H9 (cell line): ENCODE measurements around the gene NT5DC4. TPM values are rescaled to one million over a fixed set of nuclear protein-coding genes. Genes with fewer than 3 reads are reported as not detected.

Experiments
- DNase-seq: peaks from one replicate; pipeline ENCODE4 v3.0.0-alpha.2; 2017
- H2AFZ ChIP-seq: one replicate; pipeline ENCODE4 v1.6.1; 2013; ENCODE audit warnings: mild to moderate bottlenecking, low read length, control low read depth, moderate library complexity
- H2AK5ac ChIP-seq: 2 replicates; pipeline ENCODE4 v1.6.1; 2013; ENCODE audit warnings: low read length, control low read depth, mixed read lengths; ENCODE audit not compliant: insufficient read length
- H2BK120ac ChIP-seq: one replicate; pipeline ENCODE4 v1.6.1; 2013; ENCODE audit warnings: low read depth, mild to moderate bottlenecking, low read length, control low read depth, inconsistent platforms; ENCODE audit not compliant: poor library complexity, severe bottlenecking
- H2BK12ac ChIP-seq: 2 replicates; pipeline ENCODE4 v1.6.1; 2013; ENCODE audit warnings: low read length, control low read depth, mixed read lengths, low read depth; ENCODE audit not compliant: insufficient read length
- H2BK15ac ChIP-seq: 2 replicates; pipeline ENCODE4 v1.6.1; 2013; ENCODE audit warnings: low read depth, low read length, control low read depth
- H2BK20ac ChIP-seq: one replicate; pipeline ENCODE4 v1.6.1; 2013; ENCODE audit warnings: low read depth, mild to moderate bottlenecking, low read length, control low read depth, inconsistent platforms; ENCODE audit not compliant: poor library complexity, severe bottlenecking
- H2BK5ac ChIP-seq: 2 replicates; pipeline ENCODE4 v1.6.1; 2013; ENCODE audit warnings: low read length, control low read depth, mixed read lengths; ENCODE audit not compliant: insufficient read length
- H3K14ac ChIP-seq: 2 replicates; pipeline ENCODE4 v1.6.1; 2013; ENCODE audit warnings: low read length, control low read depth; ENCODE audit not compliant: insufficient read depth
- H3K18ac ChIP-seq: 2 replicates; pipeline ENCODE4 v1.6.1; 2013; ENCODE audit warnings: low read depth, mild to moderate bottlenecking, mixed read lengths, low read length, control low read depth; ENCODE audit not compliant: insufficient read length
- H3K23ac ChIP-seq: 2 replicates; pipeline ENCODE4 v1.6.1; 2013; ENCODE audit warnings: low read length, control low read depth, mixed read lengths, low read depth; ENCODE audit not compliant: insufficient read length
- H3K23me2 ChIP-seq: 2 replicates; pipeline ENCODE4 v1.6.1; 2013; ENCODE audit warnings: low read depth, mild to moderate bottlenecking, mixed read lengths, low read length, control low read depth; ENCODE audit not compliant: insufficient read length, poor library complexity, severe bottlenecking
- H3K27ac ChIP-seq: 2 replicates; pipeline ENCODE4 v1.5.1; 2013; ENCODE audit warnings: low read length, control low read depth, mixed read lengths, low read depth; ENCODE audit not compliant: insufficient read length
- H3K27me3 ChIP-seq: 2 replicates; pipeline ENCODE4 v1.6.1; 2013; ENCODE audit warnings: low read length, control low read depth, inconsistent platforms; ENCODE audit not compliant: insufficient read depth
- H3K4ac ChIP-seq: 2 replicates; pipeline ENCODE4 v1.6.1; 2013; ENCODE audit warnings: low read depth, mild to moderate bottlenecking, control low read depth, inconsistent platforms, low read length, moderate library complexity
- H3K4me1 ChIP-seq: 2 replicates; pipeline ENCODE4 v1.6.1; 2013; ENCODE audit warnings: low read length, control low read depth, inconsistent platforms; ENCODE audit not compliant: insufficient read depth
- H3K4me2 ChIP-seq: 2 replicates; pipeline ENCODE4 v1.6.1; 2013; ENCODE audit warnings: low read length, control low read depth, mixed read lengths; ENCODE audit not compliant: insufficient read length, insufficient read depth
- H3K56ac ChIP-seq: 2 replicates; pipeline ENCODE4 v1.6.1; 2013; ENCODE audit warnings: low read depth, mild to moderate bottlenecking, mixed read lengths, low read length, control low read depth; ENCODE audit not compliant: insufficient read length
- H3K79me1 ChIP-seq: 2 replicates; pipeline ENCODE4 v1.6.1; 2013; ENCODE audit warnings: low read depth, mild to moderate bottlenecking, moderate library complexity, low read length, control low read depth, inconsistent platforms; ENCODE audit not compliant: insufficient read depth, poor library complexity, severe bottlenecking
- H3K79me2 ChIP-seq: 2 replicates; pipeline ENCODE4 v1.6.1; 2013; ENCODE audit warnings: low read length, control low read depth, inconsistent platforms; ENCODE audit not compliant: insufficient read depth
- H3K9ac ChIP-seq: 2 replicates; pipeline ENCODE4 v1.6.1; 2013; ENCODE audit warnings: low read length, control low read depth, mixed read lengths; ENCODE audit not compliant: insufficient read length; ENCODE audit errors: extremely low read depth
- H3K9me3 ChIP-seq: one replicate; pipeline ENCODE4 v1.6.1; 2013; ENCODE audit warnings: low read depth, low read length, inconsistent platforms; ENCODE audit not compliant: control insufficient read depth
- H3T11ph ChIP-seq: one replicate; pipeline ENCODE4 v1.6.1; 2013; ENCODE audit warnings: mild to moderate bottlenecking, low read length, control low read depth, inconsistent platforms
- H4K20me1 ChIP-seq: one replicate; pipeline ENCODE4 v1.6.1; 2013; ENCODE audit not compliant: control insufficient read depth, insufficient read length, insufficient read depth
- H4K5ac ChIP-seq: 2 replicates; pipeline ENCODE4 v1.6.1; 2013; ENCODE audit warnings: low read depth, mild to moderate bottlenecking, mixed read lengths, low read length, control low read depth; ENCODE audit not compliant: insufficient read length
- H4K8ac ChIP-seq: replicated peaks from 2 replicates; pipeline ENCODE4 v1.6.1; 2013; ENCODE audit warnings: low read length, control low read depth, mixed read lengths, low read depth; ENCODE audit not compliant: insufficient read length
- H4K91ac ChIP-seq: 2 replicates; pipeline ENCODE4 v1.6.1; 2013; ENCODE audit warnings: low read depth, mild to moderate bottlenecking, moderate library complexity, mixed read lengths, low read length, control low read depth; ENCODE audit not compliant: insufficient read length
- H3K27ac Mint-ChIP-seq, 3 experiments: 2 replicates in 2 of 3; 3 replicates in 1 of 3; pipeline ENCODE4 v1.8.0; 2020 to 2021; ENCODE audit warnings: mixed read lengths in 3 of 3, mild to moderate bottlenecking in 1 of 3, moderate library complexity in 1 of 3
- H3K27me3 Mint-ChIP-seq: 2 replicates; pipeline ENCODE4 v1.8.0; 2021; ENCODE audit warnings: low read depth, mild to moderate bottlenecking, moderate library complexity, mixed read lengths
- H3K36me3 Mint-ChIP-seq, 3 experiments: 2 replicates in 2 of 3; 3 replicates in 1 of 3; pipeline ENCODE4 v1.8.0; 2020 to 2021; ENCODE audit warnings: low read depth in 3 of 3, mixed read lengths in 3 of 3; ENCODE audit not compliant: insufficient read depth in 1 of 3
- H3K4me1 Mint-ChIP-seq, 2 experiments: 2 replicates each; pipeline ENCODE4 v1.8.0; 2020; ENCODE audit warnings: mixed read lengths in 2 of 2
- H3K4me3 Mint-ChIP-seq, 2 experiments: 2 replicates in 1 of 2; 3 replicates in 1 of 2; pipeline ENCODE4 v1.8.0; 2020 to 2021; ENCODE audit warnings: mild to moderate bottlenecking in 2 of 2, mixed read lengths in 2 of 2, moderate library complexity in 1 of 2
- H3K9me3 Mint-ChIP-seq, 2 experiments: 2 replicates in 1 of 2; 3 replicates in 1 of 2; pipeline ENCODE4 v1.8.0; 2020; ENCODE audit warnings: mild to moderate bottlenecking in 2 of 2, mixed read lengths in 2 of 2, moderate library complexity in 1 of 2
- CTCF ChIP-seq: fragments of 200-600 bp; sonication (generic); conservative IDR thresholded peaks from 3 replicates; pipeline ENCODE4 v1.8.0; 2021; ENCODE audit warnings: antibody characterized with exemption, mild to moderate bottlenecking
- WGBS: extraction: QIAGEN DNeasy Blood & Tissue Kit; methylation state at CpG from one replicate; pipeline ENCODE4 v1.1.7; 2013; ENCODE audit warnings: missing lambda C conversion rate, low lambda C conversion rate, mixed read lengths; ENCODE audit not compliant: insufficient read length; ENCODE audit errors: extremely low coverage; 5-methylcytosine and 5-hydroxymethylcytosine counted together
- total RNA-seq: library from RNA; stranded (reverse); gene quantifications from 2 replicates; pipeline ENCODE4 v1.2.1, GENCODE V29; 2021

The NT5DC4 gene
- total RNA-seq, 1 experiment from 2014 or later, result not detected

GRCh38 chr2:112728378-112729175 lies 7.8 kb downstream of the NT5DC4 start:
- H3K18ac ChIP-seq, result no peak overlapping the region
- H3K9me3 Mint-ChIP-seq, result no peaks in the 10 kb centered on the region
- H3K27ac Mint-ChIP-seq, result no peak overlapping the region
- no peak overlapping the region for H3K4me2 ChIP-seq
- no peak overlapping the region for H3K9ac ChIP-seq
- DNase-seq, result no peak
- H3K4me3 Mint-ChIP-seq, result no peak overlapping the region
- no peaks in the 10 kb centered on the region for H3K23me2 ChIP-seq
- H3K23ac ChIP-seq, result no peak overlapping the region
- WGBS, result no CpG with 5 or more reads among the region's 11 CpGs
- H3K27me3 Mint-ChIP-seq, result no peaks in the 10 kb centered on the region
- no peak overlapping the region for H3T11ph ChIP-seq
- H4K20me1 ChIP-seq, result no peaks in the 10 kb centered on the region
- H3K79me1 ChIP-seq, result no peaks in the 10 kb centered on the region
- H2BK120ac ChIP-seq, result no peak overlapping the region
- no peak overlapping the region for H2BK15ac ChIP-seq
- H2AFZ ChIP-seq, result no peak overlapping the region
- H3K27me3 ChIP-seq, result no peaks in the 10 kb centered on the region
- no peak overlapping the region for H3K56ac ChIP-seq
- H2BK12ac ChIP-seq, result no peak overlapping the region
- no peak overlapping the region for H3K14ac ChIP-seq
- no peaks in the 10 kb centered on the region; a peak in 1 of 7 replicates for H3K36me3 Mint-ChIP-seq
- H3K9me3 ChIP-seq, result no peaks in the 10 kb centered on the region
- H3K4me1 ChIP-seq, result no peaks in the 10 kb centered on the region
- no peak overlapping the region for H4K91ac ChIP-seq
- H2BK5ac ChIP-seq, result no peak overlapping the region
- no peak for TF ChIP-seq CTCF
- H2AK5ac ChIP-seq, result no peak overlapping the region
- H4K5ac ChIP-seq, result peak overlapping the region; percentile 22
- no peak overlapping the region for H3K27ac ChIP-seq
- no peak overlapping the region for H4K8ac ChIP-seq
- H3K4ac ChIP-seq, result no peak overlapping the region
- no peaks in the 10 kb centered on the region for H3K79me2 ChIP-seq
- peaks cover 6 to 10% of the 10 kb centered on the region in 2 experiments; a peak in 2 of 4 replicates for H3K4me1 Mint-ChIP-seq
- no peak overlapping the region for H2BK20ac ChIP-seq
